ENCODE measurements around the gene FBXO39. TPM values are rescaled to one million over a fixed set of nuclear protein-coding genes. Genes with fewer than 3 reads are reported as not detected.
"Not testable (repeated sequence)": the region's sequence is repeated elsewhere in the genome, so short reads cannot be mapped to it uniquely, and the experiment has no call there.

Gene FBXO39
- total and polyA plus RNA-seq, 12 donors: 0.14 to 0.48 (median 0.27) TPM; not detected in 8

GRCh38 chr17:6768447-6768846 lies 7.6 kb upstream of the FBXO39 start:
- DNase-seq: no peak
- Histone ChIP-seq H3K27ac (no peak overlapping the region), H3K9me3 (replicated peaks in 1 of 3) (peaks cover 0 to 20% (median 7%) of the 10 kb centered on the region in 3 donors), H3K27me3 (no peaks in the 10 kb centered on the region), H3K4me1 (replicated peaks in 1 of 2) (no peaks in the 10 kb centered on the region), H3K4me3 (no peak overlapping the region), H3K36me3 (replicated peaks in 1 of 2) (peaks cover 0 to 87% of the 10 kb centered on the region in 2 donors)
- intact Hi-C loops (cut with DNase I): no loop called here
- TF ChIP-seq CTCF (IDR thresholded peaks at IDR 0.05): no peak
- no peak for TF ChIP-seq POLR2A (IDR thresholded peaks at IDR 0.05)
- WGBS, 4 donors: 88 to 99% (median 94%) methylated on average over 2 of the region's 2 CpGs

- Histone ChIP-seq H3K4me3 (no peak overlapping the region), H3K36me3 (replicated peaks in 1 of 2) (peaks cover 0 to 52% of the 10 kb centered on the region in 2 donors), H3K27me3 (no peaks in the 10 kb centered on the region), H3K4me1 (replicated peaks in 1 of 2) (no peaks in the 10 kb centered on the region), H3K27ac (no peak overlapping the region), H3K9me3 (replicated peaks in 1 of 3) (peaks cover 0 to 24% (median 7%) of the 10 kb centered on the region in 3 donors)
- TF ChIP-seq POLR2A (IDR thresholded peaks at IDR 0.05): no peak
- TF ChIP-seq CTCF (IDR thresholded peaks at IDR 0.05): no peak
- intact Hi-C loops (cut with DNase I): loop anchor here in 1 of 2 donors (10.0 kb wide), 1 partner anchor 107 kb away; no protein-coding TSS in a partner anchor
- WGBS, 4 donors: 86 to 97% (median 94%) methylated on average over 1 of the region's 1 CpG
- DNase-seq: no peak
Observed at GRCh38 chr17:6772016-6772415, 4.0 kb upstream of the FBXO39 start.

GRCh38 chr17:6774906-6775305 lies 1.1 kb upstream of the FBXO39 start:
- not testable (repeated sequence) for H3K27me3 ChIP-seq; H3K9me3 ChIP-seq (replicated peaks in 1 of 3); H3K4me3 ChIP-seq; DNase-seq; H3K4me1 ChIP-seq (replicated peaks in 1 of 2); H3K27ac ChIP-seq
- 92 to 97% (median 95%) methylated on average over 8 of the region's 8 CpGs for WGBS, 4 donors
- intact Hi-C loops (cut with DNase I): loop anchor here in 1 of 2 donors (10.0 kb wide), 1 partner anchor 110 kb away; no protein-coding TSS in a partner anchor
- H3K36me3 ChIP-seq (replicated peaks in 1 of 2): peaks cover 0 to 32% of the 10 kb centered on the region in 2 donors

- no peak overlapping the region for H3K27ac ChIP-seq
- intact Hi-C loops (cut with DNase I): loop anchor here in 1 of 2 donors (10.0 kb wide), 1 partner anchor 115 kb away; no protein-coding TSS in a partner anchor
- no peak overlapping the region for H3K4me3 ChIP-seq
- no peak for DNase-seq
- no peaks in the 10 kb centered on the region for H3K9me3 ChIP-seq (replicated peaks in 1 of 3)
- no peaks in the 10 kb centered on the region for H3K36me3 ChIP-seq (replicated peaks in 1 of 2)
- 54 to 63% (median 59%) methylated on average over 2 of the region's 2 CpGs for WGBS, 4 donors
- TF ChIP-seq CTCF (IDR thresholded peaks at IDR 0.05) (no peak), POLR2A (IDR thresholded peaks at IDR 0.05) (no peak)
- no peaks in the 10 kb centered on the region for H3K4me1 ChIP-seq (replicated peaks in 1 of 2)
- H3K27me3 ChIP-seq: no peaks in the 10 kb centered on the region
Observed at GRCh38 chr17:6779411-6779810, 3.4 kb downstream of the FBXO39 start.

- intact Hi-C loops (cut with DNase I): no loop called here
- TF ChIP-seq CTCF (IDR thresholded peaks at IDR 0.05): no peak
- 71 to 83% (median 76%) methylated on average over 6 to 8 of the region's 8 CpGs for WGBS, 4 donors
- no peak overlapping the region for H3K4me3 ChIP-seq
- no peak overlapping the region for H3K27ac ChIP-seq
- no peaks in the 10 kb centered on the region for H3K36me3 ChIP-seq (replicated peaks in 1 of 2)
- no peaks in the 10 kb centered on the region for H3K9me3 ChIP-seq (replicated peaks in 1 of 3)
- DNase-seq: no peak
- H3K27me3 ChIP-seq: no peaks in the 10 kb centered on the region
- no peaks in the 10 kb centered on the region for H3K4me1 ChIP-seq (replicated peaks in 1 of 2)
Observed at GRCh38 chr17:6780001-6780400, 4.0 kb downstream of the FBXO39 start.

Data from adrenal gland (tissue), 12 donors.